GM18519 (cell line): ENCODE data around the gene TMCO1.
A peak's percentile ranks its signal among the peaks of the same experiment; 100 is the strongest.
"Not testable (repeated sequence)": the region's sequence is repeated elsewhere in the genome, so short reads cannot be mapped to it uniquely, and the experiment has no call there.

Experiments
- ATAC-seq: cut with Tn5 transposase; IDR thresholded peaks from one replicate; pipeline ENCODE4 v1.9.1; 2021; ENCODE audit warnings: mild to moderate bottlenecking, moderate library complexity; ENCODE audit not compliant: unreplicated experiment, low FRiP score

Gene TMCO1

GRCh38 chr1:165747632-165748447 lies 20.8 kb downstream of the TMCO1 start:
- ATAC-seq, result no peak

GRCh38 chr1:165744913-165745312 lies 23.8 kb downstream of the TMCO1 start:
- ATAC-seq, result not testable (repeated sequence)

GRCh38 chr1:165742194-165742593 lies 26.5 kb downstream of the TMCO1 start:
- no peak for ATAC-seq

GRCh38 chr1:165738794-165739193 lies 29.9 kb downstream of the TMCO1 start:
- ATAC-seq, result peak; percentile 96

- no peak for ATAC-seq
These were observed 31.5 kb downstream of the TMCO1 start for GRCh38 chr1:165737196-165737595.

GRCh38 chr1:165734906-165735305 lies 33.8 kb downstream of the TMCO1 start:
- no peak for ATAC-seq

- ATAC-seq, result no peak
These were observed 41.8 kb downstream of the TMCO1 start for GRCh38 chr1:165726841-165727240.

GRCh38 chr1:165726169-165726568 lies 42.5 kb downstream of the TMCO1 start:
- ATAC-seq, result no peak

GRCh38 chr1:165717918-165718515 lies 50.7 kb downstream of the TMCO1 start:
- ATAC-seq, result no peak

GRCh38 chr1:165716265-165717051 lies 52.2 kb downstream of the TMCO1 start:
- ATAC-seq, result not testable (repeated sequence)

- ATAC-seq, result no peak
These were observed 55.9 kb downstream of the TMCO1 start for GRCh38 chr1:165712764-165713163.

GRCh38 chr1:165707984-165708706 lies 60.5 kb downstream of the TMCO1 start:
- ATAC-seq, result no peak

- ATAC-seq, result no peak
These were observed 65.0 kb downstream of the TMCO1 start for GRCh38 chr1:165703648-165704047.

GRCh38 chr1:165701922-165702321 lies 66.7 kb downstream of the TMCO1 start:
- not testable (repeated sequence) for ATAC-seq

- no peak for ATAC-seq
These were observed 69.1 kb downstream of the TMCO1 start for GRCh38 chr1:165699577-165699976.

GRCh38 chr1:165698761-165699052 lies 70.0 kb downstream of the TMCO1 start:
- ATAC-seq, result no peak

GRCh38 chr1:165697881-165698760 lies 70.5 kb downstream of the TMCO1 start, which contains the start of gene ALDH9A1:
TSS of gene ALDH9A1 (minus strand) at chr1:165698562. CDS start at chr1:165698558, 4 bp downstream.
- peak; percentile 79 for ATAC-seq

- ATAC-seq, result no peak
These were observed 71.2 kb downstream of the TMCO1 start for GRCh38 chr1:165697491-165697880.

GRCh38 chr1:165696625-165697100 lies 72.0 kb downstream of the TMCO1 start:
- ATAC-seq, result no peak

GRCh38 chr1:165695031-165695430 lies 73.6 kb downstream of the TMCO1 start:
- no peak for ATAC-seq
